Measurements from ENCODE around the gene FOSB. TPM values are rescaled to one million over a fixed set of nuclear protein-coding genes. Genes with fewer than 3 reads are reported as not detected.

FOSB gene
- total RNA-seq, 4 donors from 2014 or later, result 1.9 to 38.0 (median 15.6) TPM

- Histone ChIP-seq H3K27me3 (no peaks in the 10 kb centered on the region), H3K9me3 (no peaks in the 10 kb centered on the region), H3K36me3 (no peaks in the 10 kb centered on the region), H3K27ac (no peak overlapping the region), H3K4me1 (peaks cover 2 to 32% (median 9%) of the 10 kb centered on the region in 3 donors), H3K4me3 (no peak overlapping the region)
- WGBS, 2 donors (ENCODE audit: low coverage in 1 of 2), result 61 to 83% methylated on average over 1 to 22 of the region's 28 CpGs
- no peak for ATAC-seq
- TF ChIP-seq EP300 (IDR thresholded peaks at IDR 0.05) (no peak), POLR2AphosphoS5 (IDR thresholded peaks at IDR 0.05) (no peak), CTCF (IDR thresholded peaks at IDR 0.05) (no peak), POLR2A (IDR thresholded peaks at IDR 0.05) (no peak)
These were observed 7.1 kb downstream of the FOSB start for GRCh38 chr19:45474606-45475521.

GRCh38 chr19:45475537-45476291 lies 7.9 kb downstream of the FOSB start:
- Histone ChIP-seq H3K36me3 (no peaks in the 10 kb centered on the region), H3K4me1 (peaks cover 0 to 23% (median under 1%) of the 10 kb centered on the region in 3 donors), H3K9me3 (no peaks in the 10 kb centered on the region), H3K27me3 (no peaks in the 10 kb centered on the region), H3K4me3 (no peak overlapping the region), H3K27ac (no peak overlapping the region)
- TF ChIP-seq CTCF (IDR thresholded peaks at IDR 0.05), result no peak
- no peak for TF ChIP-seq EP300 (IDR thresholded peaks at IDR 0.05)
- no peak for TF ChIP-seq POLR2A (IDR thresholded peaks at IDR 0.05)
- TF ChIP-seq POLR2AphosphoS5 (IDR thresholded peaks at IDR 0.05), result no peak
- WGBS, 2 donors (ENCODE audit: low coverage in 1 of 2), result 65 to 75% methylated on average over 2 to 6 of the region's 6 CpGs
- ATAC-seq, result no peak

GRCh38 chr19:45476304-45476703 lies 8.5 kb downstream of the FOSB start:
- 11 to 40% methylated on average over 1 to 2 of the region's 5 CpGs for WGBS, 2 donors (ENCODE audit: low coverage in 1 of 2)
- TF ChIP-seq POLR2A (IDR thresholded peaks at IDR 0.05) (no peak), EP300 (IDR thresholded peaks at IDR 0.05) (no peak), POLR2AphosphoS5 (IDR thresholded peaks at IDR 0.05) (no peak), CTCF (IDR thresholded peaks at IDR 0.05) (no peak)

GRCh38 chr19:45477186-45477585 lies 9.4 kb downstream of the FOSB start:
- no peak overlapping the region for H3K4me3 ChIP-seq
- WGBS, 2 donors (ENCODE audit: low coverage in 1 of 2), result 7 to 42% methylated on average over 3 to 5 of the region's 5 CpGs
- H3K27me3 ChIP-seq, result no peaks in the 10 kb centered on the region
- no peaks in the 10 kb centered on the region for H3K36me3 ChIP-seq
- H3K27ac ChIP-seq, result peak overlapping the region in 2 of 4 donors; percentile 13 to 94
- TF ChIP-seq CTCF (IDR thresholded peaks at IDR 0.05) (no peak), EP300 (IDR thresholded peaks at IDR 0.05) (no peak), POLR2A (IDR thresholded peaks at IDR 0.05) (no peak), POLR2AphosphoS5 (IDR thresholded peaks at IDR 0.05) (no peak)
- H3K9me3 ChIP-seq, result no peaks in the 10 kb centered on the region
- peaks cover 0 to 17% (median 0%) of the 10 kb centered on the region in 3 donors for H3K4me1 ChIP-seq
- no peak for ATAC-seq

More at GRCh38 chr19:45476304-45476703, 8.5 kb downstream of the FOSB start:
- Histone ChIP-seq H3K4me1 (peaks cover 0 to 17% (median 0%) of the 10 kb centered on the region in 3 donors), H3K27me3 (no peaks in the 10 kb centered on the region), H3K9me3 (no peaks in the 10 kb centered on the region), H3K36me3 (no peaks in the 10 kb centered on the region), H3K4me3 (no peak overlapping the region), H3K27ac (no peak overlapping the region)
- ATAC-seq, result no peak

Measured in gastroesophageal sphincter (tissue), 4 donors.